Sigmoid colon (tissue), 7 donors: ENCODE data around the gene SREBF1. TPM values are rescaled to one million over a fixed set of nuclear protein-coding genes. Genes with fewer than 3 reads are reported as not detected.

Experiments used
- DNase-seq: peaks from one replicate; pipeline ENCODE4 v3.0.0-alpha.2; 2019
- H3K27ac ChIP-seq, 4 donors: fragments of 200-600 bp; sonication (generic); one replicate each; pipeline ENCODE4 v1.5.1; 2016 to 2019; ENCODE audit warnings: mild to moderate bottlenecking in 1 of 4
- H3K27me3 ChIP-seq, 3 donors: fragments of 200-600 bp; sonication (generic); one replicate each; pipeline ENCODE4 v1.5.1; 2019; ENCODE audit warnings: mild to moderate bottlenecking in 1 of 3
- H3K36me3 ChIP-seq, 4 donors: fragments of 200-600 bp; sonication (generic); one replicate each; pipeline ENCODE4 v1.5.1; 2016 to 2019
- H3K4me1 ChIP-seq, 4 donors: fragments of 200-600 bp; sonication (generic); one replicate each; pipeline ENCODE4 v1.5.1; 2017 to 2019
- H3K4me3 ChIP-seq, 4 donors: fragments of 200-600 bp; sonication (generic); one replicate each; pipeline ENCODE4 v1.5.1; 2017 to 2019; ENCODE audit warnings: mild to moderate bottlenecking in 2 of 4, moderate library complexity in 1 of 4
- H3K9me3 ChIP-seq, 4 donors: fragments of 200-600 bp in 3 of 4; sonication (generic) in 3 of 4; one replicate each; pipeline versions ENCODE4 v1.5.1 to v1.6.1; 2013 to 2019
- CTCF ChIP-seq, 4 experiments: fragments of 450-650 bp in 3 of 4; fragments of 200-600 bp in 1 of 4; IDR thresholded peaks; one replicate each; pipeline ENCODE4 v1.5.1; 2016 to 2019; ENCODE audit warnings: antibody characterized with exemption in 4 of 4, mild to moderate bottlenecking in 3 of 4, moderate library complexity in 2 of 4
- EP300 ChIP-seq, 4 donors: sonication (generic); formaldehyde crosslinking; IDR thresholded peaks; one replicate each; pipeline ENCODE4 v1.6.1; 2017; ENCODE audit warnings: antibody characterized with exemption in 4 of 4
- POLR2A ChIP-seq, 2 donors: fragments of 450-650 bp; IDR thresholded peaks; one replicate each; pipeline ENCODE4 v1.6.1; 2016; ENCODE audit warnings: antibody characterized with exemption in 2 of 2, mild to moderate bottlenecking in 2 of 2, moderate library complexity in 2 of 2
- POLR2AphosphoS5 ChIP-seq, 4 donors: sonication (generic); formaldehyde crosslinking; IDR thresholded peaks; one replicate each; pipeline ENCODE4 v1.6.1; 2017; ENCODE audit warnings: antibody characterized with exemption in 4 of 4
- WGBS, 2 donors: extraction: QIAGEN DNeasy Blood & Tissue Kit; methylation state at CpG; one replicate each; pipeline ENCODE4 v1.1.7; 2013; 5-methylcytosine and 5-hydroxymethylcytosine counted together
- intact Hi-C: fragments of 100-400 bp; cut with DNase I; formaldehyde crosslinking; loops from one replicate; pipeline ENCODE4 v1.15.1; 2023
- polyA plus RNA-seq, 3 donors: library from polyadenylated mRNA; stranded (reverse); fragments of 200-250 nt; gene quantifications; one replicate each; pipeline ENCODE4 v1.2.3, GENCODE V29; 2013
- total RNA-seq, 4 donors: library from RNA; depleted of rRNA; stranded (reverse); fragments of >200 nt; gene quantifications; one replicate each; pipeline ENCODE4 v1.1.0, GENCODE V29; 2016
- donor health status: healthy with polysubstance abuse.
- donor health status: Bipolar disorder and iron deficiency.
- donor health status: healthy.

Gene SREBF1
- total and polyA plus RNA-seq, 7 donors = 10.2 to 172 (median 38.6) TPM

- H3K4me1 ChIP-seq = peaks cover 0 to 40% (median 37%) of the 10 kb centered on the region in 4 donors
- no peaks in the 10 kb centered on the region for H3K9me3 ChIP-seq
- TF ChIP-seq POLR2AphosphoS5 (IDR thresholded peaks at IDR 0.05) (no peak), POLR2A (IDR thresholded peaks at IDR 0.05) (no peak)
- peaks cover 10 to 31% (median 14%) of the 10 kb centered on the region in 4 donors for H3K36me3 ChIP-seq
- 86 to 95% methylated on average over 5 of the region's 5 CpGs for WGBS, 2 donors
- intact Hi-C loops = no loop called here
- peak overlapping the region in 1 of 4 donors; percentile 26 for H3K27ac ChIP-seq
- DNase-seq = no peak
- H3K4me3 ChIP-seq = no peak overlapping the region
- H3K27me3 ChIP-seq = no peaks in the 10 kb centered on the region
Measured at GRCh38 chr17:17807440-17807839, 29.3 kb downstream of the SREBF1 start.

- intact Hi-C loops = no loop called here
- H3K27me3 ChIP-seq = no peaks in the 10 kb centered on the region
- no peak for DNase-seq
- TF ChIP-seq POLR2A (IDR thresholded peaks at IDR 0.05) = no peak
- no peak for TF ChIP-seq EP300 (IDR thresholded peaks at IDR 0.05)
- TF ChIP-seq POLR2AphosphoS5 (IDR thresholded peaks at IDR 0.05) = no peak
- peaks cover 10 to 31% (median 14%) of the 10 kb centered on the region in 4 donors for H3K36me3 ChIP-seq
- H3K27ac ChIP-seq = no peak overlapping the region
- WGBS, 2 donors = 87 to 93% methylated on average over 17 of the region's 17 CpGs
- no peak overlapping the region for H3K4me3 ChIP-seq
- H3K9me3 ChIP-seq = no peaks in the 10 kb centered on the region
- peaks cover 0 to 33% (median 30%) of the 10 kb centered on the region in 4 donors for H3K4me1 ChIP-seq
Measured at GRCh38 chr17:17806611-17807274, 30.0 kb downstream of the SREBF1 start.

GRCh38 chr17:17806035-17806434 lies 30.8 kb downstream of the SREBF1 start:
- Histone ChIP-seq H3K9me3 (no peaks in the 10 kb centered on the region), H3K4me1 (peaks cover 0 to 26% (median 23%) of the 10 kb centered on the region in 4 donors), H3K36me3 (peaks cover 10 to 31% (median 14%) of the 10 kb centered on the region in 4 donors), H3K27me3 (no peaks in the 10 kb centered on the region), H3K4me3 (no peak overlapping the region), H3K27ac (no peak overlapping the region)
- intact Hi-C loops = no loop called here
- 92 to 94% methylated on average over 4 of the region's 4 CpGs for WGBS, 2 donors
- no peak for DNase-seq
- TF ChIP-seq POLR2AphosphoS5 (IDR thresholded peaks at IDR 0.05) (no peak), CTCF (IDR thresholded peaks at IDR 0.05) (no peak)

- Histone ChIP-seq H3K27ac (no peak overlapping the region), H3K4me3 (no peak overlapping the region), H3K4me1 (peaks cover 0 to 23% (median 19%) of the 10 kb centered on the region in 4 donors), H3K27me3 (no peaks in the 10 kb centered on the region), H3K36me3 (peaks cover 10 to 31% (median 14%) of the 10 kb centered on the region in 4 donors), H3K9me3 (no peaks in the 10 kb centered on the region)
- 88% methylated on average over 9 of the region's 9 CpGs for WGBS, 2 donors
- intact Hi-C loops = no loop called here
- TF ChIP-seq CTCF (IDR thresholded peaks at IDR 0.05) = no peak
- no peak for TF ChIP-seq EP300 (IDR thresholded peaks at IDR 0.05)
- no peak for TF ChIP-seq POLR2A (IDR thresholded peaks at IDR 0.05)
- no peak for TF ChIP-seq POLR2AphosphoS5 (IDR thresholded peaks at IDR 0.05)
- no peak for DNase-seq
Measured at GRCh38 chr17:17805575-17805974, 31.2 kb downstream of the SREBF1 start.

GRCh38 chr17:17804007-17804406 lies 32.8 kb downstream of the SREBF1 start:
- no peaks in the 10 kb centered on the region for H3K9me3 ChIP-seq

More at GRCh38 chr17:17804007-17804406, 32.8 kb downstream of the SREBF1 start:
- H3K27me3 ChIP-seq = no peaks in the 10 kb centered on the region
- TF ChIP-seq POLR2A (IDR thresholded peaks at IDR 0.05) = no peak
- no peak for TF ChIP-seq CTCF (IDR thresholded peaks at IDR 0.05)
- no peak for TF ChIP-seq EP300 (IDR thresholded peaks at IDR 0.05)
- no peak for TF ChIP-seq POLR2AphosphoS5 (IDR thresholded peaks at IDR 0.05)
- intact Hi-C loops = no loop called here
- H3K36me3 ChIP-seq = peaks cover 11 to 38% (median 14%) of the 10 kb centered on the region in 4 donors
- H3K4me1 ChIP-seq = peaks cover 0 to 20% (median 12%) of the 10 kb centered on the region in 4 donors
- DNase-seq = no peak
- 98 to 99% methylated on average over 3 of the region's 3 CpGs for WGBS, 2 donors
- no peak overlapping the region for H3K27ac ChIP-seq
- H3K4me3 ChIP-seq = no peak overlapping the region
